Measurements from ENCODE around the gene TNFSF12.
"Not testable (repeated sequence)": the region's sequence is repeated elsewhere in the genome, so short reads cannot be mapped to it uniquely, and the experiment has no call there.

TNFSF12 gene

GRCh38 chr17:7588553-7589203 is 39.8 kb downstream of the TNFSF12 start:
- DNase-seq: no peak

- DNase-seq: peak; percentile 59
Measured at GRCh38 chr17:7589204-7589868, 40.5 kb downstream of the TNFSF12 start.

- no peak for DNase-seq
Measured at GRCh38 chr17:7589891-7590691, 41.2 kb downstream of the TNFSF12 start, which contains the start of gene SOX15. Gene SOX15 (minus strand): TSS chr17:7590094. CDS start chr17:7589676, 418 bp downstream.

GRCh38 chr17:7590743-7591142 is 41.9 kb downstream of the TNFSF12 start:
- DNase-seq: no peak

GRCh38 chr17:7591596-7591995 is 42.7 kb downstream of the TNFSF12 start:
- no peak for DNase-seq

GRCh38 chr17:7592422-7593021 is 43.7 kb downstream of the TNFSF12 start:
- no peak for DNase-seq

GRCh38 chr17:7593296-7593695 is 44.4 kb downstream of the TNFSF12 start:
- no peak for DNase-seq

- not testable (repeated sequence) for DNase-seq
Measured at GRCh38 chr17:7597561-7597960, 48.7 kb downstream of the TNFSF12 start.

- no peak for DNase-seq
Measured at GRCh38 chr17:7606280-7606679, 57.4 kb downstream of the TNFSF12 start.
